Glomerular endothelial cell (primary cell): ENCODE data around the gene KRTAP15-1. TPM values are rescaled to one million over a fixed set of nuclear protein-coding genes. Genes with fewer than 3 reads are reported as not detected.

Source experiments
- DNase-seq: peaks from one replicate; pipeline ENCODE4 v3.0.0-alpha.2; 2011; ENCODE audit warnings: low read depth, low spot score; ENCODE audit errors: extremely low read depth
- total RNA-seq: library from RNA; depleted of rRNA; stranded (reverse); fragments of >200 nt; gene quantifications from 2 replicates; pipeline ENCODE4 v1.2.3, GENCODE V29; 2015

The KRTAP15-1 gene
- total RNA-seq = not detected in 2 replicates

- no peak for DNase-seq
Observed at GRCh38 chr21:30439975-30440374, at the start of gene KRTAP15-1. Gene KRTAP15-1 (plus strand): TSS chr21:30440275. CDS start chr21:30440328, 53 bp downstream.

- DNase-seq = no peak
Observed at GRCh38 chr21:30391492-30392025, 48.5 kb upstream of the KRTAP15-1 start.

GRCh38 chr21:30395731-30396130 lies 44.3 kb upstream of the KRTAP15-1 start, which contains the start of gene KRTAP13-1:
Gene KRTAP13-1 (plus strand): TSS chr21:30396031. CDS start chr21:30396087, 56 bp downstream.
- no peak for DNase-seq

GRCh38 chr21:30408782-30409494 lies 31.1 kb upstream of the KRTAP15-1 start:
- no peak for DNase-seq

GRCh38 chr21:30415993-30416392 lies 24.1 kb upstream of the KRTAP15-1 start:
- DNase-seq = no peak

GRCh38 chr21:30425826-30426225 lies 14.2 kb upstream of the KRTAP15-1 start, which contains the start of gene KRTAP13-3:
Gene KRTAP13-3 (minus strand): TSS chr21:30425926. CDS start chr21:30425912, 14 bp downstream.
- DNase-seq = no peak

- DNase-seq = no peak
Observed at GRCh38 chr21:30426731-30427130, 13.3 kb upstream of the KRTAP15-1 start.

GRCh38 chr21:30430170-30430655 lies 9.9 kb upstream of the KRTAP15-1 start, which contains the start of gene KRTAP13-4:
Gene KRTAP13-4 (plus strand): TSS chr21:30430220. CDS start chr21:30430276, 56 bp downstream.
- DNase-seq = no peak

GRCh38 chr21:30434033-30434631 lies 5.9 kb upstream of the KRTAP15-1 start:
- DNase-seq = no peak

GRCh38 chr21:30437010-30437565 lies 3.0 kb upstream of the KRTAP15-1 start:
- no peak for DNase-seq

- DNase-seq = no peak
Observed at GRCh38 chr21:30443226-30443625, 3.2 kb downstream of the KRTAP15-1 start.

GRCh38 chr21:30444204-30444603 lies 4.1 kb downstream of the KRTAP15-1 start:
- no peak for DNase-seq

GRCh38 chr21:30447056-30447455 lies 7.0 kb downstream of the KRTAP15-1 start:
- no peak for DNase-seq

GRCh38 chr21:30448514-30448913 lies 8.4 kb downstream of the KRTAP15-1 start:
- DNase-seq = no peak

GRCh38 chr21:30463713-30464112 lies 23.6 kb downstream of the KRTAP15-1 start:
- no peak for DNase-seq

GRCh38 chr21:30468900-30469714 lies 29.0 kb downstream of the KRTAP15-1 start:
- no peak for DNase-seq

GRCh38 chr21:30478004-30478403 lies 37.9 kb downstream of the KRTAP15-1 start:
- no peak for DNase-seq

GRCh38 chr21:30479259-30479658 lies 39.2 kb downstream of the KRTAP15-1 start:
- DNase-seq = no peak

- DNase-seq = no peak
Observed at GRCh38 chr21:30480145-30480544, 40.1 kb downstream of the KRTAP15-1 start, which contains the start of gene KRTAP19-1. Gene KRTAP19-1 (minus strand): TSS chr21:30480367. CDS start chr21:30480317, 50 bp downstream.

GRCh38 chr21:30482130-30482529 lies 42.1 kb downstream of the KRTAP15-1 start:
- no peak for DNase-seq
